HepG2 (cell line): ENCODE results near the gene ATM. TPM values are rescaled to one million over a fixed set of nuclear protein-coding genes. Genes with fewer than 3 reads are reported as not detected.

Source experiments
- ATAC-seq: fragments of 200-7000 bp; cut with Tn5 transposase; 3 replicates; pipeline ENCODE4 v1.9.1; 2020; ENCODE audit warnings: mild to moderate bottlenecking, moderate library complexity
- BruUV-seq: library from RNA; stranded (reverse); fragments of 400-500 nt; replicated peaks from 2 replicates; lab custom pipeline; 2021; lab: Mats Ljungman, UMichigan
- CTCF ChIA-PET: fragments of 300-600 bp; formaldehyde crosslinking; extraction: SDS; loops from one replicate; lab custom pipeline; 2021; ENCODE audit warnings: low total read pairs, inconsistent platforms, low intra/inter-chr PET ratio; lab: Yijun Ruan, JAX
- POLR2A ChIA-PET: fragments of 350-600 bp; sonication (Branson Sonifier 250); formaldehyde crosslinking; loops from one replicate; lab custom pipeline; 2020; ENCODE audit warnings: antibody characterized with exemption, inconsistent platforms; lab: Yijun Ruan, JAX
- DNase-seq: peaks from one replicate; pipeline ENCODE4 v3.0.0-alpha.2; 2015; ENCODE audit warnings: low spot score
- FAIRE-seq: peaks from 3 replicates; lab custom pipeline; 2011; peaks lifted over from hg19 to GRCh38; lab: Jason Lieb, UNC
- H2AFZ ChIP-seq: one replicate; pipeline ENCODE4 v1.6.1; 2011; ENCODE audit warnings: low read length, inconsistent platforms
- H3K27ac ChIP-seq: fragments of 300-600 bp; 3 replicates; pipeline ENCODE4 v1.8.0; 2011; ENCODE audit warnings: mixed run types, mild to moderate bottlenecking, mixed read lengths, low read length, inconsistent platforms; ENCODE audit not compliant: insufficient read depth; ENCODE audit errors: extremely low read length
- H3K27me3 ChIP-seq, 2 experiments: fragments of 200-600 bp in 1 of 2; 2 replicates in 1 of 2; 3 replicates in 1 of 2; pipeline versions ENCODE4 v1.6.0 to v1.8.0; 2011; ENCODE audit warnings: low read length in 2 of 2, mild to moderate bottlenecking in 2 of 2, moderate library complexity in 2 of 2, inconsistent platforms in 1 of 2; ENCODE audit not compliant: insufficient read depth in 2 of 2, control insufficient read depth in 1 of 2
- H3K36me3 ChIP-seq, 2 experiments: fragments of 200-600 bp in 1 of 2; replicated peaks in 1 of 2; 2 replicates in 1 of 2; 3 replicates in 1 of 2; pipeline versions ENCODE4 v1.5.1 to v1.8.0; 2011; ENCODE audit warnings: low read length in 2 of 2, inconsistent platforms in 1 of 2; ENCODE audit not compliant: insufficient read depth in 2 of 2, control insufficient read depth in 1 of 2
- H3K4me1 ChIP-seq: 2 replicates; pipeline ENCODE4 v1.5.1; 2012; ENCODE audit warnings: low read length, inconsistent platforms; ENCODE audit not compliant: insufficient read depth
- H3K4me2 ChIP-seq: 2 replicates; pipeline ENCODE4 v1.6.0; 2011; ENCODE audit warnings: low read depth, low read length, inconsistent platforms
- H3K4me3 ChIP-seq, 3 experiments: fragments of 200-600 bp in 1 of 3; sonication (generic), shearing (Covaris generic) in 1 of 3; replicated peaks in 1 of 3; 2 replicates each; pipeline ENCODE4 v1.5.1; 2011 to 2016; ENCODE audit warnings: low read length in 3 of 3, inconsistent platforms in 2 of 3, low read depth in 2 of 3, mild to moderate bottlenecking in 2 of 3, control low read depth in 1 of 3, mixed read lengths in 1 of 3; ENCODE audit not compliant: insufficient read depth in 1 of 3
- H3K79me2 ChIP-seq: one replicate; pipeline ENCODE4 v1.6.1; 2011; ENCODE audit warnings: low read length, inconsistent platforms; ENCODE audit not compliant: insufficient read depth
- H3K9ac ChIP-seq: 2 replicates; pipeline ENCODE4 v1.6.0; 2011; ENCODE audit warnings: mild to moderate bottlenecking, low read depth, low read length, inconsistent platforms; ENCODE audit not compliant: insufficient read depth
- H3K9me3 ChIP-seq: 2 replicates; pipeline ENCODE4 v1.5.1; 2012; ENCODE audit warnings: mild to moderate bottlenecking, low read length
- H4K20me1 ChIP-seq: 2 replicates; pipeline ENCODE4 v1.6.0; 2011; ENCODE audit warnings: inconsistent platforms, mild to moderate bottlenecking, low read length, moderate library complexity; ENCODE audit not compliant: insufficient read depth
- CC2D1A ChIP-seq: sonication (generic); formaldehyde crosslinking; IDR thresholded peaks from 2 replicates; pipeline ENCODE4 v1.8.1; 2023; ENCODE audit warnings: mild to moderate bottlenecking, missing genetic modification reagents
- RBAK ChIP-seq: sonication (generic); formaldehyde crosslinking; IDR thresholded peaks from 2 replicates; pipeline ENCODE4 v1.5.1; 2020; ENCODE audit warnings: mild to moderate bottlenecking, missing genetic modification reagents
- REXO4 ChIP-seq: sonication (generic); formaldehyde crosslinking; IDR thresholded peaks from 2 replicates; pipeline ENCODE4 v1.8.0; 2022; ENCODE audit warnings: missing genetic modification reagents, mild to moderate bottlenecking, borderline replicate concordance
- RXRA ChIP-seq: sonication (generic); formaldehyde crosslinking; IDR thresholded peaks from 2 replicates; pipeline ENCODE4 v1.5.1; 2020; ENCODE audit warnings: missing genetic modification reagents
- ZNF564 ChIP-seq: sonication (generic); formaldehyde crosslinking; IDR thresholded peaks from 2 replicates; pipeline ENCODE4 v1.8.1; 2023; ENCODE audit warnings: mild to moderate bottlenecking, missing genetic modification reagents
- ZNF589 ChIP-seq: sonication (generic); formaldehyde crosslinking; conservative IDR thresholded peaks from 2 replicates; pipeline ENCODE4 v1.8.0; 2022; ENCODE audit warnings: mild to moderate bottlenecking, moderate library complexity, missing genetic modification reagents
- ZNF724P ChIP-seq: sonication (generic); formaldehyde crosslinking; IDR thresholded peaks from 2 replicates; pipeline ENCODE4 v1.8.0; 2022; ENCODE audit warnings: missing genetic modification reagents, borderline replicate concordance
- ZNF83 ChIP-seq: sonication (generic); formaldehyde crosslinking; IDR thresholded peaks from 2 replicates; pipeline ENCODE4 v1.4.0; 2020; ENCODE audit warnings: missing genetic modification reagents, mild to moderate bottlenecking, borderline replicate concordance
- WGBS: methylation state at CpG from one replicate; pipeline ENCODE4 v1.1.6; 2017; ENCODE audit warnings: low lambda C conversion rate; 5-methylcytosine and 5-hydroxymethylcytosine counted together
- in situ Hi-C: cut with HindIII; loops from 2 replicates; pipeline ENCODE4 v1.10.0; 2017; ENCODE audit warnings: low pct_unique_long_range_greater_than_20kb; ENCODE audit not compliant: extremely low pct_ligation_motif_present
- intact Hi-C: fragments of 100-400 bp; cut with micrococcal nuclease; formaldehyde crosslinking; loops from one replicate; pipeline ENCODE4 v1.10.0; 2022; ENCODE audit not compliant: unreplicated experiment
- polyA plus RNA-seq, 8 experiments: library from polyadenylated mRNA; depleted of rRNA in 3 of 8; stranded (reverse) in 7 of 8; unstranded in 1 of 8; fragments of >200 nt; fragmentation: Illumina TruSeq in 4 of 8; extraction: Trizol in 4 of 8; gene quantifications; 2 replicates each; pipeline versions ENCODE4 v1.2.1 to v1.2.3, GENCODE V29; 2011 to 2016; ENCODE audit warnings: low read depth in 4 of 8, missing spikeins in 1 of 8, mixed read lengths in 1 of 8; ENCODE audit not compliant: insufficient read depth in 1 of 8
- total RNA-seq, 5 experiments: library from RNA; depleted of rRNA; stranded (reverse); fragments of >200 nt; fragmentation: Illumina TruSeq; extraction: Trizol; gene quantifications; 2 replicates each; pipeline ENCODE4 v1.2.3, GENCODE V29; 2016; ENCODE audit warnings: low read depth in 1 of 5
- TF ChIP-seq, protein P1 (sequence below): sonication (generic); formaldehyde crosslinking; IDR thresholded peaks from 2 replicates; pipeline ENCODE4 v1.9.0; 2021; ENCODE audit warnings: mild to moderate bottlenecking, missing genetic modification reagents

The ATM gene
- total and polyA plus RNA-seq, 2 of the 13 experiments (the other 11 are each of a cell fraction or from before 2014, with no cell fraction given): 40.0 to 71.6 TPM

DNA sequence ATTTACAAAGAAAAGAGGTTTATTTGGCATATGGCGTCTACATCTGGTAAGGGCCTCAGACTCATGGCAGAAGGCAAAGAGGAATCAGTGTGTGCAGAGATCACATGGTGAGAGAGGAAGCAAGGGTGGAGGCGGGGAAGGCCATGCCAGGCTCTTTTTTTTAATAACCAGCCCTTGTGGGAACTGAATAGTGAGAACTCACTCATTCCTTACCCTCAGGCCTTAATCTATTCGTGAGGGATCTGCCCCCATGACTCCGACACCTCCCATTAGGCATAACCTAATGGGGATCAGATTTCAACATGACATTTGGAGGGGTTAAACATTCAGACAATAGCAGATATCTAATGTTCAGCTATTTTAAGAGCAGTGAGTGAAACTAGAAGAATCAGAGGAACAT, 55.7 kb downstream of the ATM start:
- no peaks in the 10 kb centered on the region for H4K20me1 ChIP-seq
- WGBS: 98% methylated on average over 4 of the region's 4 CpGs
- TF ChIP-seq CC2D1A (CRISPR knock-in tag) (no peak), ZNF724P (CRISPR knock-in tag) (no peak), ZNF564 (CRISPR knock-in tag) (no peak), RXRA (CRISPR knock-in tag) (no peak), RBAK (CRISPR knock-in tag) (no peak), REXO4 (no peak), ZNF83 (no peak), ZNF589 (CRISPR knock-in tag) (no peak)
- TF ChIP-seq, protein P1, sequence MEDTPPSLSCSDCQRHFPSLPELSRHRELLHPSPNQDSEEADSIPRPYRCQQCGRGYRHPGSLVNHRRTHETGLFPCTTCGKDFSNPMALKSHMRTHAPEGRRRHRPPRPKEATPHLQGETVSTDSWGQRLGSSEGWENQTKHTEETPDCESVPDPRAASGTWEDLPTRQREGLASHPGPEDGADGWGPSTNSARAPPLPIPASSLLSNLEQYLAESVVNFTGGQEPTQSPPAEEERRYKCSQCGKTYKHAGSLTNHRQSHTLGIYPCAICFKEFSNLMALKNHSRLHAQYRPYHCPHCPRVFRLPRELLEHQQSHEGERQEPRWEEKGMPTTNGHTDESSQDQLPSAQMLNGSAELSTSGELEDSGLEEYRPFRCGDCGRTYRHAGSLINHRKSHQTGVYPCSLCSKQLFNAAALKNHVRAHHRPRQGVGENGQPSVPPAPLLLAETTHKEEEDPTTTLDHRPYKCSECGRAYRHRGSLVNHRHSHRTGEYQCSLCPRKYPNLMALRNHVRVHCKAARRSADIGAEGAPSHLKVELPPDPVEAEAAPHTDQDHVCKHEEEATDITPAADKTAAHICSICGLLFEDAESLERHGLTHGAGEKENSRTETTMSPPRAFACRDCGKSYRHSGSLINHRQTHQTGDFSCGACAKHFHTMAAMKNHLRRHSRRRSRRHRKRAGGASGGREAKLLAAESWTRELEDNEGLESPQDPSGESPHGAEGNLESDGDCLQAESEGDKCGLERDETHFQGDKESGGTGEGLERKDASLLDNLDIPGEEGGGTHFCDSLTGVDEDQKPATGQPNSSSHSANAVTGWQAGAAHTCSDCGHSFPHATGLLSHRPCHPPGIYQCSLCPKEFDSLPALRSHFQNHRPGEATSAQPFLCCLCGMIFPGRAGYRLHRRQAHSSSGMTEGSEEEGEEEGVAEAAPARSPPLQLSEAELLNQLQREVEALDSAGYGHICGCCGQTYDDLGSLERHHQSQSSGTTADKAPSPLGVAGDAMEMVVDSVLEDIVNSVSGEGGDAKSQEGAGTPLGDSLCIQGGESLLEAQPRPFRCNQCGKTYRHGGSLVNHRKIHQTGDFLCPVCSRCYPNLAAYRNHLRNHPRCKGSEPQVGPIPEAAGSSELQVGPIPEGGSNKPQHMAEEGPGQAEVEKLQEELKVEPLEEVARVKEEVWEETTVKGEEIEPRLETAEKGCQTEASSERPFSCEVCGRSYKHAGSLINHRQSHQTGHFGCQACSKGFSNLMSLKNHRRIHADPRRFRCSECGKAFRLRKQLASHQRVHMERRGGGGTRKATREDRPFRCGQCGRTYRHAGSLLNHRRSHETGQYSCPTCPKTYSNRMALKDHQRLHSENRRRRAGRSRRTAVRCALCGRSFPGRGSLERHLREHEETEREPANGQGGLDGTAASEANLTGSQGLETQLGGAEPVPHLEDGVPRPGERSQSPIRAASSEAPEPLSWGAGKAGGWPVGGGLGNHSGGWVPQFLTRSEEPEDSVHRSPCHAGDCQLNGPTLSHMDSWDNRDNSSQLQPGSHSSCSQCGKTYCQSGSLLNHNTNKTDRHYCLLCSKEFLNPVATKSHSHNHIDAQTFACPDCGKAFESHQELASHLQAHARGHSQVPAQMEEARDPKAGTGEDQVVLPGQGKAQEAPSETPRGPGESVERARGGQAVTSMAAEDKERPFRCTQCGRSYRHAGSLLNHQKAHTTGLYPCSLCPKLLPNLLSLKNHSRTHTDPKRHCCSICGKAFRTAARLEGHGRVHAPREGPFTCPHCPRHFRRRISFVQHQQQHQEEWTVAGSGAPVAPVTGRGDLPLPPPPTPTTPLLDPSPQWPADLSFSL (CRISPR knock-in tag): no peak
- TF ChIP-seq, all 625 proteins: peak for 0
- ATAC-seq (no peak), FAIRE-seq (no peak), DNase-seq (no peak)
- Histone ChIP-seq H2AFZ (no peak overlapping the region), H3K9ac (no peak overlapping the region), H3K9me3 (no peaks in the 10 kb centered on the region), H3K79me2 (no peaks in the 10 kb centered on the region), H3K4me2 (no peak overlapping the region), H3K36me3 (peaks cover 6 to 41% of the 10 kb centered on the region in 2 experiments), H3K27me3 (no peaks in the 10 kb centered on the region), H3K27ac (no peak overlapping the region), H3K4me1 (no peaks in the 10 kb centered on the region), H3K4me3 (no peak overlapping the region)
- ChIA-PET POLR2A (no interaction called here), CTCF (no interaction called here)
- intact Hi-C loops (no loop called here), in situ Hi-C loops (no loop called here)
- BruUV-seq: no TSS peak
